HG03521 (cell line): ENCODE measurements around the gene ABI2.
"Not testable (repeated sequence)": the region's sequence is repeated elsewhere in the genome, so short reads cannot be mapped to it uniquely, and the experiment has no call there.

Experiments
- ATAC-seq: cut with Tn5 transposase; IDR thresholded peaks from one replicate; pipeline ENCODE4 v1.9.1; 2021; ENCODE audit warnings: mild to moderate bottlenecking, moderate library complexity; ENCODE audit not compliant: unreplicated experiment

ABI2 gene

GRCh38 chr2:203352604-203353255, 24.5 kb downstream of the ABI2 start:
- no peak for ATAC-seq

GRCh38 chr2:203354966-203355365, 26.8 kb downstream of the ABI2 start:
- no peak for ATAC-seq

GRCh38 chr2:203359450-203359849, 31.3 kb downstream of the ABI2 start:
- no peak for ATAC-seq

GRCh38 chr2:203360833-203361430, 32.7 kb downstream of the ABI2 start:
- ATAC-seq = no peak

GRCh38 chr2:203361495-203361894, 33.3 kb downstream of the ABI2 start:
- no peak for ATAC-seq

- no peak for ATAC-seq
Observed at GRCh38 chr2:203361922-203362321, 33.7 kb downstream of the ABI2 start.

- ATAC-seq = no peak
Observed at GRCh38 chr2:203366639-203367466, 38.7 kb downstream of the ABI2 start.

GRCh38 chr2:203372706-203373105, 44.5 kb downstream of the ABI2 start:
- not testable (repeated sequence) for ATAC-seq

- ATAC-seq = no peak
Observed at GRCh38 chr2:203376173-203376572, 48.0 kb downstream of the ABI2 start.

GRCh38 chr2:203379156-203379555, 51.0 kb downstream of the ABI2 start:
- ATAC-seq = no peak

GRCh38 chr2:203383038-203383437, 54.8 kb downstream of the ABI2 start:
- no peak for ATAC-seq

- ATAC-seq = not testable (repeated sequence)
Observed at GRCh38 chr2:203388153-203388552, 60.0 kb downstream of the ABI2 start.

- ATAC-seq = no peak
Observed at GRCh38 chr2:203394519-203395227, 66.5 kb downstream of the ABI2 start.

- ATAC-seq = no peak
Observed at GRCh38 chr2:203395858-203396257, 67.7 kb downstream of the ABI2 start.

- no peak for ATAC-seq
Observed at GRCh38 chr2:203396667-203397066, 68.5 kb downstream of the ABI2 start.

- ATAC-seq = no peak
Observed at GRCh38 chr2:203399031-203399430, 70.8 kb downstream of the ABI2 start.

- no peak for ATAC-seq
Observed at GRCh38 chr2:203400805-203401585, 72.8 kb downstream of the ABI2 start.

GRCh38 chr2:203404996-203405395, 76.8 kb downstream of the ABI2 start:
- ATAC-seq = no peak

- ATAC-seq = no peak
Observed at GRCh38 chr2:203407496-203407895, 79.3 kb downstream of the ABI2 start.

- ATAC-seq = no peak
Observed at GRCh38 chr2:203412546-203413331, 84.5 kb downstream of the ABI2 start.
